ENCODE data around the gene PRPH. TPM values are rescaled to one million over a fixed set of nuclear protein-coding genes. Genes with fewer than 3 reads are reported as not detected.

PRPH gene
- total and polyA plus RNA-seq, 2 donors from 2014 or later = 0.71 to 2.7 TPM

- H3K27me3 ChIP-seq (ENCODE audit: control insufficient read depth, insufficient read depth, low read length) = peaks cover 15% of the 10 kb centered on the region
- DNase-seq = no peak
- no peak overlapping the region for H3K27ac ChIP-seq (ENCODE audit: low read depth in 2 of 2, low read length in 2 of 2)
- no peak overlapping the region for H3K4me3 ChIP-seq (ENCODE audit: low read length in 3 of 3)
- TF ChIP-seq, protein P1, sequence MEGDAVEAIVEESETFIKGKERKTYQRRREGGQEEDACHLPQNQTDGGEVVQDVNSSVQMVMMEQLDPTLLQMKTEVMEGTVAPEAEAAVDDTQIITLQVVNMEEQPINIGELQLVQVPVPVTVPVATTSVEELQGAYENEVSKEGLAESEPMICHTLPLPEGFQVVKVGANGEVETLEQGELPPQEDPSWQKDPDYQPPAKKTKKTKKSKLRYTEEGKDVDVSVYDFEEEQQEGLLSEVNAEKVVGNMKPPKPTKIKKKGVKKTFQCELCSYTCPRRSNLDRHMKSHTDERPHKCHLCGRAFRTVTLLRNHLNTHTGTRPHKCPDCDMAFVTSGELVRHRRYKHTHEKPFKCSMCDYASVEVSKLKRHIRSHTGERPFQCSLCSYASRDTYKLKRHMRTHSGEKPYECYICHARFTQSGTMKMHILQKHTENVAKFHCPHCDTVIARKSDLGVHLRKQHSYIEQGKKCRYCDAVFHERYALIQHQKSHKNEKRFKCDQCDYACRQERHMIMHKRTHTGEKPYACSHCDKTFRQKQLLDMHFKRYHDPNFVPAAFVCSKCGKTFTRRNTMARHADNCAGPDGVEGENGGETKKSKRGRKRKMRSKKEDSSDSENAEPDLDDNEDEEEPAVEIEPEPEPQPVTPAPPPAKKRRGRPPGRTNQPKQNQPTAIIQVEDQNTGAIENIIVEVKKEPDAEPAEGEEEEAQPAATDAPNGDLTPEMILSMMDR (IDR thresholded peaks at IDR 0.05; ENCODE audit: borderline replicate concordance, extremely low read depth, insufficient read depth) = no peak
- intact Hi-C loops (cut with DNase I) = no loop called here
- FAIRE-seq = no peak
- peaks cover 0 to 3% (median 0%) of the 10 kb centered on the region in 3 donors for H3K4me1 ChIP-seq (ENCODE audit: control insufficient read depth in 2 of 3, insufficient read depth in 2 of 3, low read depth in 1 of 3, low read length in 3 of 3)
- H3K36me3 ChIP-seq (ENCODE audit: control insufficient read depth in 2 of 3, insufficient read depth in 3 of 3, low read length in 3 of 3) = no peaks in the 10 kb centered on the region
- no peaks in the 10 kb centered on the region for H3K9me3 ChIP-seq (ENCODE audit: control insufficient read depth in 2 of 3, insufficient read depth in 1 of 3, low read length in 3 of 3)
- H3K9ac ChIP-seq (ENCODE audit: low read length in 3 of 3) = no peak overlapping the region
These were observed 35.2 kb downstream of the PRPH start for GRCh38 chr12:49330032-49330619.

DNA sequence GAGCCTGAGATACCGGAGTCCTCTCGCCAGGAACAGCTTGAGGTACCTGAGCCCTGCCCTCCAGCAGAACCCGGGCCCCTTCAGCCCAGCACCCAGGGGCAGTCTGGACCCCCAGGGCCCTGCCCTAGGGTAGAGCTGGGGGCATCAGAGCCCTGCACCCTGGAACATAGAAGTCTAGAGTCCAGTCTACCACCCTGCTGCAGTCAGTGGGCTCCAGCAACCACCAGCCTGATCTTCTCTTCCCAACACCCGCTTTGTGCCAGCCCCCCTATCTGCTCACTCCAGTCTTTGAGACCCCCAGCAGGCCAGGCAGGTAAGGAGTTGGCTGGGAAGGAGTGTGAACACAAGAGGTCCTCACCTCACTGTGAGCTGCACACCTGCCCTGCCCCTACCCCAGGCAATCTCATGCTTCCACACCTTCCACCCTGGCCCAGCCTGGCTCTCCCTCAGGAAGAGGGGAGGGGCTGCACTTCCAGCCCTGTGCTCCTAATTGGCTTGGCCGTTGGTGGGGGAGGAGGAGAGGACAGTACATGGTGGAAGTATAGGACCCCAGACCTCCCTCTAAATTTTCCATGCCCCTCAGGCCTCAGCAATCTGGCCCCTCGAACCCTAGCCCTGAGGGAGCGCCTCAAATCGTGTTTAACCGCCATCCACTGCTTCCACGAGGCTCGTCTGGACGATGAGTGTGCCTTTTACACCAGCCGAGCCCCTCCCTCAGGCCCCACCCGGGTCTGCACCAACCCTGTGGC lies 35.9 kb downstream of the PRPH start:
- Histone ChIP-seq H3K27ac (ENCODE audit: low read depth in 2 of 2, low read length in 2 of 2) (no peak overlapping the region), H3K4me1 (ENCODE audit: control insufficient read depth in 2 of 3, insufficient read depth in 2 of 3, low read depth in 1 of 3, low read length in 3 of 3) (peaks cover 0 to 3% (median 0%) of the 10 kb centered on the region in 3 donors), H3K4me3 (ENCODE audit: low read length in 3 of 3) (no peak overlapping the region), H3K27me3 (ENCODE audit: control insufficient read depth, insufficient read depth, low read length) (peaks cover 20% of the 10 kb centered on the region), H3K9me3 (ENCODE audit: control insufficient read depth in 2 of 3, insufficient read depth in 1 of 3, low read length in 3 of 3) (no peaks in the 10 kb centered on the region), H3K9ac (ENCODE audit: low read length in 3 of 3) (no peak overlapping the region), H3K36me3 (ENCODE audit: control insufficient read depth in 2 of 3, insufficient read depth in 3 of 3, low read length in 3 of 3) (no peaks in the 10 kb centered on the region)
- TF ChIP-seq, protein P1 (IDR thresholded peaks at IDR 0.05; ENCODE audit: borderline replicate concordance, extremely low read depth, insufficient read depth) = no peak
- intact Hi-C loops (cut with DNase I) = no loop called here
- DNase-seq (peak in 1 of 5 donors; percentile 55), FAIRE-seq (no peak)

DNA sequence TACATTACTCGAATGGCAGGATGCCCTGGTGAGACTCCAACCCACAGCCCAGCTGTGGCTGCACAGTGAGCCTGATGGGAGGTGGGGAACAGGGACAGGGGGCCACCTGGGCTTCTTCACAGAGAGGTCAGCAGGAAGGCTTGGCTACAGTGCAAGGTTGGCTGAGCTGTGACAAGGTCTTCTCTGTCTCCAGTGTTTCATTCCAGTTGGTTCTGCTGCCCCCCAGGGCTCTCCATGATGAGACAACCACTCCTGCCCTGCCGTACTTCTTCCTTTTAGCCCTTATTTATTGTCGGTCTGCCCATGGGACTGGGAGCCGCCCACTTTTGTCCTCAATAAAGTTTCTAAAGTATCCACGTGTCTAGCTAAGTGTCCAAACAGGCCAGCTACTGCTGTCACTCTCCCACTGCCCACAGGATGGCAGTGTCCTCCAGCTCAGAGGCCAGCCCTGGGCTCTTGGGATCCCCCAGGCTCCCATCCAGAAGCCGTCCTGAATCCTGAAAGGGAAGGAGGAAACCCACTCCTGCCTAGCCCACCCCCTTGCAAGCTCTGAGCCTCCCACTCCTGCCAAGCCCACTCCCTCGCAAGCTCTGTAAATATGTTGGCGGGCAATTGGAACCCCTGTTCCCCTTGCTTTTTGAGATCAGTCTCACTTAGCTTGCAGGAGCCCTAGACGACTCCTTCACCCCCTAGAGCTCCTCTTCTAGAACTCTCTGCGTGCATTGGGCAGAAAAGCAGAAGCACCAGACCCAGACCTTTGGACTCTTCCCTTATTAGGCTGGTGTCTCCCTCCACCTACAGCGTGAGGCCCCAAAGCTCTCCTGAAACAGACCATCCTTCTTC lies 36.7 kb downstream of the PRPH start:
- peaks cover 23% of the 10 kb centered on the region for H3K27me3 ChIP-seq (ENCODE audit: control insufficient read depth, insufficient read depth, low read length)
- H3K4me3 ChIP-seq (ENCODE audit: low read length in 3 of 3) = no peak overlapping the region
- FAIRE-seq (no peak), DNase-seq (peak; percentile 81 to 92 (median 83))
- TF ChIP-seq, protein P1 (IDR thresholded peaks at IDR 0.05; ENCODE audit: borderline replicate concordance, extremely low read depth, insufficient read depth) = peak; percentile 86
- peaks cover 0 to 5% (median 0%) of the 10 kb centered on the region in 3 donors for H3K4me1 ChIP-seq (ENCODE audit: control insufficient read depth in 2 of 3, insufficient read depth in 2 of 3, low read depth in 1 of 3, low read length in 3 of 3)
- no peak overlapping the region for H3K27ac ChIP-seq (ENCODE audit: low read depth in 2 of 2, low read length in 2 of 2)
- H3K9me3 ChIP-seq (ENCODE audit: control insufficient read depth in 2 of 3, insufficient read depth in 1 of 3, low read length in 3 of 3) = no peaks in the 10 kb centered on the region
- H3K36me3 ChIP-seq (ENCODE audit: control insufficient read depth in 2 of 3, insufficient read depth in 3 of 3, low read length in 3 of 3) = no peaks in the 10 kb centered on the region
- intact Hi-C loops (cut with DNase I) = no loop called here
- no peak overlapping the region for H3K9ac ChIP-seq (ENCODE audit: low read length in 3 of 3)
